ENCODE data around the gene LRRFIP1. TPM values are rescaled to one million over a fixed set of nuclear protein-coding genes. Genes with fewer than 3 reads are reported as not detected.

The LRRFIP1 gene
- total RNA-seq, 4 donors from 2014 or later = 84.9 to 152 (median 120) TPM

GRCh38 chr2:237640493-237640998, 13.2 kb downstream of the LRRFIP1 start:
- Histone ChIP-seq H3K36me3 (no peaks in the 10 kb centered on the region), H3K27me3 (no peaks in the 10 kb centered on the region), H3K9me3 (no peaks in the 10 kb centered on the region), H3K27ac (no peak overlapping the region), H3K4me3 (no peak overlapping the region), H3K4me1 (no peaks in the 10 kb centered on the region)
- TF ChIP-seq, protein P1, sequence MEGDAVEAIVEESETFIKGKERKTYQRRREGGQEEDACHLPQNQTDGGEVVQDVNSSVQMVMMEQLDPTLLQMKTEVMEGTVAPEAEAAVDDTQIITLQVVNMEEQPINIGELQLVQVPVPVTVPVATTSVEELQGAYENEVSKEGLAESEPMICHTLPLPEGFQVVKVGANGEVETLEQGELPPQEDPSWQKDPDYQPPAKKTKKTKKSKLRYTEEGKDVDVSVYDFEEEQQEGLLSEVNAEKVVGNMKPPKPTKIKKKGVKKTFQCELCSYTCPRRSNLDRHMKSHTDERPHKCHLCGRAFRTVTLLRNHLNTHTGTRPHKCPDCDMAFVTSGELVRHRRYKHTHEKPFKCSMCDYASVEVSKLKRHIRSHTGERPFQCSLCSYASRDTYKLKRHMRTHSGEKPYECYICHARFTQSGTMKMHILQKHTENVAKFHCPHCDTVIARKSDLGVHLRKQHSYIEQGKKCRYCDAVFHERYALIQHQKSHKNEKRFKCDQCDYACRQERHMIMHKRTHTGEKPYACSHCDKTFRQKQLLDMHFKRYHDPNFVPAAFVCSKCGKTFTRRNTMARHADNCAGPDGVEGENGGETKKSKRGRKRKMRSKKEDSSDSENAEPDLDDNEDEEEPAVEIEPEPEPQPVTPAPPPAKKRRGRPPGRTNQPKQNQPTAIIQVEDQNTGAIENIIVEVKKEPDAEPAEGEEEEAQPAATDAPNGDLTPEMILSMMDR (IDR thresholded peaks at IDR 0.05) = no peak
- TF ChIP-seq POLR2A (IDR thresholded peaks at IDR 0.05) = no peak
- 93 to 94% methylated on average over 11 to 12 of the region's 12 CpGs for WGBS, 2 donors
- intact Hi-C loops (cut with DNase I) = no loop called here
- DNase-seq = no peak

GRCh38 chr2:237642038-237642734, 14.8 kb downstream of the LRRFIP1 start:
- Histone ChIP-seq H3K4me1 (no peaks in the 10 kb centered on the region), H3K27ac (no peak overlapping the region), H3K36me3 (no peaks in the 10 kb centered on the region), H3K4me3 (no peak overlapping the region), H3K9me3 (no peaks in the 10 kb centered on the region), H3K27me3 (no peaks in the 10 kb centered on the region)
- 91 to 95% methylated on average over 7 to 8 of the region's 12 CpGs for WGBS, 2 donors
- no peak for TF ChIP-seq POLR2A (IDR thresholded peaks at IDR 0.05)
- TF ChIP-seq, protein P1 (IDR thresholded peaks at IDR 0.05) = no peak
- intact Hi-C loops (cut with DNase I) = no loop called here
- DNase-seq = no peak

- no peaks in the 10 kb centered on the region for H3K4me1 ChIP-seq
- intact Hi-C loops (cut with DNase I) = no loop called here
- no peak overlapping the region for H3K27ac ChIP-seq
- H3K9me3 ChIP-seq = no peaks in the 10 kb centered on the region
- H3K36me3 ChIP-seq = no peaks in the 10 kb centered on the region
- H3K4me3 ChIP-seq = no peak overlapping the region
- DNase-seq = no peak
- WGBS, 2 donors = 82 to 90% methylated on average over 10 to 11 of the region's 13 CpGs
- no peaks in the 10 kb centered on the region for H3K27me3 ChIP-seq
- TF ChIP-seq, protein P1 (IDR thresholded peaks at IDR 0.05) = no peak
- TF ChIP-seq POLR2A (IDR thresholded peaks at IDR 0.05) = no peak
Observed at GRCh38 chr2:237643066-237643465, 15.7 kb downstream of the LRRFIP1 start.

- TF ChIP-seq POLR2A (IDR thresholded peaks at IDR 0.05) = no peak
- TF ChIP-seq, protein P1 (IDR thresholded peaks at IDR 0.05) = no peak
- WGBS, 2 donors = 85 to 94% methylated on average over 9 to 10 of the region's 14 CpGs
- intact Hi-C loops (cut with DNase I) = no loop called here
- Histone ChIP-seq H3K9me3 (no peaks in the 10 kb centered on the region), H3K4me3 (no peak overlapping the region), H3K36me3 (no peaks in the 10 kb centered on the region), H3K27ac (no peak overlapping the region), H3K4me1 (no peaks in the 10 kb centered on the region), H3K27me3 (no peaks in the 10 kb centered on the region)
- no peak for DNase-seq
Observed at GRCh38 chr2:237643582-237644380, 16.4 kb downstream of the LRRFIP1 start.

GRCh38 chr2:237644381-237644703, 17.0 kb downstream of the LRRFIP1 start:
- TF ChIP-seq, protein P1 (IDR thresholded peaks at IDR 0.05) = no peak
- no peak for TF ChIP-seq POLR2A (IDR thresholded peaks at IDR 0.05)
- 88 to 96% methylated on average over 5 of the region's 5 CpGs for whole genome bisulfite sequencing, 2 donors
- no peak for DNase-seq
- Histone ChIP-seq H3K9me3 (no peaks in the 10 kb centered on the region), H3K36me3 (no peaks in the 10 kb centered on the region), H3K27me3 (no peaks in the 10 kb centered on the region), H3K27ac (no peak overlapping the region), H3K4me1 (no peaks in the 10 kb centered on the region), H3K4me3 (no peak overlapping the region)
- intact Hi-C loops (cut with DNase I) = no loop called here

All from esophagus squamous epithelium (tissue), 5 donors.